Duodenal mucosa (tissue), 2 donors: Measurements from ENCODE around the gene IGDCC3.
A peak's percentile ranks its signal among the peaks of the same experiment; 100 is the strongest.

Source experiments
- H3K27ac ChIP-seq: one replicate; pipeline ENCODE4 v1.7.0; 2013; ENCODE audit warnings: low read depth, low read length
- H3K27me3 ChIP-seq, 2 donors: one replicate each; pipeline ENCODE4 v1.7.0; 2013; ENCODE audit warnings: low read length in 2 of 2, control low read depth in 1 of 2; ENCODE audit not compliant: insufficient read depth in 2 of 2, control insufficient read depth in 1 of 2
- H3K36me3 ChIP-seq, 2 donors: one replicate each; pipeline ENCODE4 v1.7.0; 2013; ENCODE audit warnings: low read length in 2 of 2, control low read depth in 1 of 2; ENCODE audit not compliant: insufficient read depth in 2 of 2, control insufficient read depth in 1 of 2
- H3K4me1 ChIP-seq, 2 donors: one replicate each; pipeline ENCODE4 v1.7.0; 2013; ENCODE audit warnings: low read length in 2 of 2, control low read depth in 1 of 2; ENCODE audit not compliant: insufficient read depth in 2 of 2, control insufficient read depth in 1 of 2
- H3K4me3 ChIP-seq, 2 donors: one replicate each; pipeline ENCODE4 v1.7.0; 2013; ENCODE audit warnings: low read length in 2 of 2, low read depth in 1 of 2
- H3K9ac ChIP-seq, 2 donors: one replicate each; pipeline ENCODE4 v1.7.0; 2013; ENCODE audit warnings: low read length in 2 of 2, low read depth in 1 of 2
- H3K9me3 ChIP-seq, 2 donors: one replicate each; pipeline ENCODE4 v1.7.0; 2013; ENCODE audit warnings: low read length in 2 of 2, control low read depth in 1 of 2; ENCODE audit not compliant: control insufficient read depth in 1 of 2

IGDCC3 gene

GRCh38 chr15:65389226-65389625 lies 11.4 kb upstream of the IGDCC3 start:
- Histone ChIP-seq H3K4me1 (peaks cover 12 to 13% of the 10 kb centered on the region in 2 donors), H3K4me3 (no peak overlapping the region), H3K9me3 (no peaks in the 10 kb centered on the region), H3K9ac (no peak overlapping the region), H3K27me3 (peaks cover 14 to 26% of the 10 kb centered on the region in 2 donors), H3K27ac (no peak overlapping the region), H3K36me3 (no peaks in the 10 kb centered on the region)

GRCh38 chr15:65388306-65389080 lies 10.7 kb upstream of the IGDCC3 start:
- Histone ChIP-seq H3K4me1 (peaks cover 12 to 13% of the 10 kb centered on the region in 2 donors), H3K27ac (no peak overlapping the region), H3K9me3 (no peaks in the 10 kb centered on the region), H3K36me3 (no peaks in the 10 kb centered on the region), H3K27me3 (peaks cover 10 to 20% of the 10 kb centered on the region in 2 donors), H3K4me3 (no peak overlapping the region), H3K9ac (no peak overlapping the region)

- H3K4me1 ChIP-seq = peaks cover 12 to 13% of the 10 kb centered on the region in 2 donors
Measured at GRCh38 chr15:65386886-65387285, 9.1 kb upstream of the IGDCC3 start.

GRCh38 chr15:65386376-65386775 lies 8.6 kb upstream of the IGDCC3 start:
- Histone ChIP-seq H3K36me3 (no peaks in the 10 kb centered on the region), H3K9ac (no peak overlapping the region), H3K27me3 (peaks cover 10 to 21% of the 10 kb centered on the region in 2 donors), H3K27ac (no peak overlapping the region), H3K4me1 (peaks cover 12 to 13% of the 10 kb centered on the region in 2 donors), H3K9me3 (no peaks in the 10 kb centered on the region), H3K4me3 (no peak overlapping the region)

More at GRCh38 chr15:65386886-65387285, 9.1 kb upstream of the IGDCC3 start:
- Histone ChIP-seq H3K36me3 (no peaks in the 10 kb centered on the region), H3K9me3 (no peaks in the 10 kb centered on the region), H3K4me3 (no peak overlapping the region), H3K9ac (no peak overlapping the region), H3K27me3 (peaks cover 12 to 19% of the 10 kb centered on the region in 2 donors), H3K27ac (no peak overlapping the region)

- Histone ChIP-seq H3K4me1 (peaks cover 12 to 13% of the 10 kb centered on the region in 2 donors), H3K27ac (no peak overlapping the region), H3K4me3 (peak overlapping the region in 1 of 2 donors; percentile 62), H3K9me3 (no peaks in the 10 kb centered on the region), H3K36me3 (no peaks in the 10 kb centered on the region), H3K27me3 (peaks cover 7 to 26% of the 10 kb centered on the region in 2 donors), H3K9ac (no peak overlapping the region)
Measured at GRCh38 chr15:65385870-65386258, 8.1 kb upstream of the IGDCC3 start.

GRCh38 chr15:65384895-65385869 lies 7.4 kb upstream of the IGDCC3 start:
- peaks cover 12 to 13% of the 10 kb centered on the region in 2 donors for H3K4me1 ChIP-seq
- H3K9me3 ChIP-seq = no peaks in the 10 kb centered on the region
- H3K27ac ChIP-seq = no peak overlapping the region
- H3K36me3 ChIP-seq = no peaks in the 10 kb centered on the region
- H3K9ac ChIP-seq = peak overlapping the region; percentile 49 to 50
- peak overlapping the region; percentile 62 to 65 for H3K4me3 ChIP-seq
- peaks cover 12 to 29% of the 10 kb centered on the region in 2 donors for H3K27me3 ChIP-seq

GRCh38 chr15:65384505-65384894 lies 6.7 kb upstream of the IGDCC3 start:
- Histone ChIP-seq H3K9me3 (no peaks in the 10 kb centered on the region), H3K36me3 (no peaks in the 10 kb centered on the region), H3K4me1 (peaks cover 12 to 13% of the 10 kb centered on the region in 2 donors), H3K4me3 (peak overlapping the region; percentile 62 to 65), H3K9ac (peak overlapping the region in 1 of 2 donors; percentile 49), H3K27me3 (peaks cover 14 to 36% of the 10 kb centered on the region in 2 donors), H3K27ac (no peak overlapping the region)

GRCh38 chr15:65383991-65384390 lies 6.2 kb upstream of the IGDCC3 start:
- peaks cover 16 to 37% of the 10 kb centered on the region in 2 donors for H3K27me3 ChIP-seq
- H3K9me3 ChIP-seq = no peaks in the 10 kb centered on the region
- no peaks in the 10 kb centered on the region for H3K36me3 ChIP-seq
- H3K4me3 ChIP-seq = no peak overlapping the region
- peaks cover 12 to 13% of the 10 kb centered on the region in 2 donors for H3K4me1 ChIP-seq
- no peak overlapping the region for H3K9ac ChIP-seq
- no peak overlapping the region for H3K27ac ChIP-seq

- peaks cover 19 to 42% of the 10 kb centered on the region in 2 donors for H3K27me3 ChIP-seq
- no peaks in the 10 kb centered on the region for H3K36me3 ChIP-seq
- H3K27ac ChIP-seq = no peak overlapping the region
- H3K9ac ChIP-seq = no peak overlapping the region
- no peak overlapping the region for H3K4me3 ChIP-seq
- peaks cover 12 to 13% of the 10 kb centered on the region in 2 donors for H3K4me1 ChIP-seq
- H3K9me3 ChIP-seq = no peaks in the 10 kb centered on the region
Measured at GRCh38 chr15:65383456-65383855, 5.7 kb upstream of the IGDCC3 start.

GRCh38 chr15:65382921-65383320 lies 5.1 kb upstream of the IGDCC3 start:
- Histone ChIP-seq H3K4me1 (peaks cover 12 to 13% of the 10 kb centered on the region in 2 donors), H3K9ac (no peak overlapping the region), H3K4me3 (no peak overlapping the region), H3K27me3 (peaks cover 23 to 46% of the 10 kb centered on the region in 2 donors), H3K9me3 (no peaks in the 10 kb centered on the region), H3K27ac (no peak overlapping the region), H3K36me3 (no peaks in the 10 kb centered on the region)
